A549 (cell line): ENCODE measurements around the gene TBX20.

Experiments used
- BHLHE40 ChIP-seq: IDR thresholded peaks from 2 replicates; pipeline ENCODE4 v1.6.1; 2012; ENCODE audit warnings: low read depth, low read length, inconsistent platforms
- CTCF ChIP-seq: fragments of >200 bp; sonication (Bioruptor Twin); formaldehyde crosslinking; IDR thresholded peaks from 3 replicates; pipeline ENCODE4 v1.5.1; 2016
- HES2 ChIP-seq: fragments of >200 bp; sonication (Bioruptor Twin); formaldehyde crosslinking; IDR thresholded peaks from 2 replicates; pipeline ENCODE4 v1.6.1; 2016
- HOXA7 ChIP-seq: fragments of 250-450 bp; sonication (Bioruptor Pico); IDR thresholded peaks from 2 replicates; pipeline ENCODE4 v1.5.0; 2020; ENCODE audit warnings: mild to moderate bottlenecking, moderate library complexity
- MAX ChIP-seq: IDR thresholded peaks from 2 replicates; pipeline ENCODE4 v1.6.1; 2012
- MYC ChIP-seq: IDR thresholded peaks from 2 replicates; pipeline ENCODE4 v1.6.1; 2012; ENCODE audit warnings: mild to moderate bottlenecking, inconsistent platforms, low read length, improper control_type of control experiment, borderline replicate concordance
- POLR2A ChIP-seq: IDR thresholded peaks from 2 replicates; pipeline ENCODE4 v1.6.1; 2012; ENCODE audit warnings: mild to moderate bottlenecking, low read length
- RCOR1 ChIP-seq: fragments of 150-350 bp; IDR thresholded peaks from 2 replicates; pipeline ENCODE4 v1.6.1; 2014; ENCODE audit warnings: antibody characterized with exemption, low read length, low read depth
- REST ChIP-seq: fragments of 200-600 bp; sonication (generic); IDR thresholded peaks from 2 replicates; pipeline ENCODE4 v1.6.1; 2016; ENCODE audit warnings: antibody characterized with exemption, mild to moderate bottlenecking, moderate library complexity
- RFX5 ChIP-seq: fragments of 450-650 bp; IDR thresholded peaks from 2 replicates; pipeline ENCODE4 v1.7.1; 2014; ENCODE audit warnings: antibody characterized with exemption, mild to moderate bottlenecking, moderate library complexity
- SMC3 ChIP-seq: fragments of >200 bp; sonication (Bioruptor Twin); formaldehyde crosslinking; IDR thresholded peaks from 3 replicates; pipeline ENCODE4 v1.6.1; 2018; ENCODE audit warnings: inconsistent platforms
- SREBF2 ChIP-seq: fragments of 450-650 bp; IDR thresholded peaks from 2 replicates; pipeline ENCODE4 v1.6.1; 2014; ENCODE audit warnings: mild to moderate bottlenecking, moderate library complexity
- TFCP2L1 ChIP-seq: fragments of 250-450 bp; sonication (Bioruptor Pico); IDR thresholded peaks from 2 replicates; pipeline ENCODE4 v1.5.0; 2021; ENCODE audit warnings: mild to moderate bottlenecking
- USF2 ChIP-seq: fragments of 450-650 bp; IDR thresholded peaks from 2 replicates; pipeline ENCODE4 v1.6.1; 2014; ENCODE audit warnings: antibody characterized with exemption

- TF ChIP-seq SREBF2 (no peak), POLR2A (no peak), MAX (no peak), CTCF (no peak), SMC3 (no peak), BHLHE40 (no peak), USF2 (no peak), RFX5 (no peak), TFCP2L1 (CRISPR knock-in tag) (no peak), RCOR1 (no peak), HES2 (no peak), MYC (no peak), REST (no peak), HOXA7 (CRISPR knock-in tag) (no peak)
These were observed 12.0 kb downstream of the TBX20 start for GRCh38 chr7:35241884-35242283.
